Sigmoid colon (tissue), 7 donors: ENCODE results near the gene BYSL. TPM values are rescaled to one million over a fixed set of nuclear protein-coding genes. Genes with fewer than 3 reads are reported as not detected.

ENCODE experiments used
- DNase-seq: peaks from one replicate; pipeline ENCODE4 v3.0.0-alpha.2; 2019
- H3K27ac ChIP-seq, 4 donors: fragments of 200-600 bp; sonication (generic); one replicate each; pipeline ENCODE4 v1.5.1; 2016 to 2019; ENCODE audit warnings: mild to moderate bottlenecking in 1 of 4
- H3K27me3 ChIP-seq, 3 donors: fragments of 200-600 bp; sonication (generic); one replicate each; pipeline ENCODE4 v1.5.1; 2019; ENCODE audit warnings: mild to moderate bottlenecking in 1 of 3
- H3K36me3 ChIP-seq, 4 donors: fragments of 200-600 bp; sonication (generic); one replicate each; pipeline ENCODE4 v1.5.1; 2016 to 2019
- H3K4me1 ChIP-seq, 4 donors: fragments of 200-600 bp; sonication (generic); one replicate each; pipeline ENCODE4 v1.5.1; 2017 to 2019
- H3K4me3 ChIP-seq, 4 donors: fragments of 200-600 bp; sonication (generic); one replicate each; pipeline ENCODE4 v1.5.1; 2017 to 2019; ENCODE audit warnings: mild to moderate bottlenecking in 2 of 4, moderate library complexity in 1 of 4
- H3K9me3 ChIP-seq, 4 donors: fragments of 200-600 bp in 3 of 4; sonication (generic) in 3 of 4; one replicate each; pipeline versions ENCODE4 v1.5.1 to v1.6.1; 2013 to 2019
- CTCF ChIP-seq, 4 experiments: fragments of 450-650 bp in 3 of 4; fragments of 200-600 bp in 1 of 4; IDR thresholded peaks; one replicate each; pipeline ENCODE4 v1.5.1; 2016 to 2019; ENCODE audit warnings: antibody characterized with exemption in 4 of 4, mild to moderate bottlenecking in 3 of 4, moderate library complexity in 2 of 4
- EP300 ChIP-seq, 4 donors: sonication (generic); formaldehyde crosslinking; IDR thresholded peaks; one replicate each; pipeline ENCODE4 v1.6.1; 2017; ENCODE audit warnings: antibody characterized with exemption in 4 of 4
- POLR2A ChIP-seq, 2 donors: fragments of 450-650 bp; IDR thresholded peaks; one replicate each; pipeline ENCODE4 v1.6.1; 2016; ENCODE audit warnings: antibody characterized with exemption in 2 of 2, mild to moderate bottlenecking in 2 of 2, moderate library complexity in 2 of 2
- POLR2AphosphoS5 ChIP-seq, 4 donors: sonication (generic); formaldehyde crosslinking; IDR thresholded peaks; one replicate each; pipeline ENCODE4 v1.6.1; 2017; ENCODE audit warnings: antibody characterized with exemption in 4 of 4
- WGBS, 2 donors: extraction: QIAGEN DNeasy Blood & Tissue Kit; methylation state at CpG; one replicate each; pipeline ENCODE4 v1.1.7; 2013; 5-methylcytosine and 5-hydroxymethylcytosine counted together
- intact Hi-C: fragments of 100-400 bp; cut with DNase I; formaldehyde crosslinking; loops from one replicate; pipeline ENCODE4 v1.15.1; 2023
- polyA plus RNA-seq, 3 donors: library from polyadenylated mRNA; stranded (reverse); fragments of 200-250 nt; gene quantifications; one replicate each; pipeline ENCODE4 v1.2.3, GENCODE V29; 2013
- total RNA-seq, 4 donors: library from RNA; depleted of rRNA; stranded (reverse); fragments of >200 nt; gene quantifications; one replicate each; pipeline ENCODE4 v1.1.0, GENCODE V29; 2016
- donor health status: healthy with polysubstance abuse.
- donor health status: Bipolar disorder and iron deficiency.
- donor health status: healthy.

The BYSL gene
- total and polyA plus RNA-seq, 7 donors: 2.9 to 14.0 (median 5.0) TPM

- no peaks in the 10 kb centered on the region for H3K4me1 ChIP-seq
- H3K36me3 ChIP-seq: no peaks in the 10 kb centered on the region
- DNase-seq: peak; percentile 24
- H3K27ac ChIP-seq: no peak overlapping the region
- H3K9me3 ChIP-seq: no peaks in the 10 kb centered on the region
- no peaks in the 10 kb centered on the region for H3K27me3 ChIP-seq
- H3K4me3 ChIP-seq: no peak overlapping the region
- intact Hi-C loops: no loop called here
- TF ChIP-seq POLR2A (IDR thresholded peaks at IDR 0.05): no peak
- TF ChIP-seq POLR2AphosphoS5 (IDR thresholded peaks at IDR 0.05): no peak
- TF ChIP-seq EP300 (IDR thresholded peaks at IDR 0.05): no peak
- TF ChIP-seq CTCF (IDR thresholded peaks at IDR 0.05): no peak
- WGBS, 2 donors: 85 to 90% methylated on average over 6 of the region's 6 CpGs
These were observed 36.9 kb downstream of the BYSL start for GRCh38 chr6:41958022-41958856.

- TF ChIP-seq POLR2A (IDR thresholded peaks at IDR 0.05) (no peak), EP300 (IDR thresholded peaks at IDR 0.05) (no peak), POLR2AphosphoS5 (IDR thresholded peaks at IDR 0.05) (no peak), CTCF (IDR thresholded peaks at IDR 0.05) (no peak)
- Histone ChIP-seq H3K9me3 (no peaks in the 10 kb centered on the region), H3K4me1 (no peaks in the 10 kb centered on the region), H3K36me3 (no peaks in the 10 kb centered on the region), H3K27me3 (no peaks in the 10 kb centered on the region), H3K4me3 (no peak overlapping the region), H3K27ac (no peak overlapping the region)
- DNase-seq: no peak
- intact Hi-C loops: no loop called here
- 92 to 94% methylated on average over 4 of the region's 4 CpGs for WGBS, 2 donors
These were observed 38.7 kb downstream of the BYSL start for GRCh38 chr6:41960028-41960427.

GRCh38 chr6:41963371-41963770, 42.1 kb downstream of the BYSL start:
- WGBS, 2 donors: 47 to 58% methylated on average over 1 of the region's 1 CpG
- no peak overlapping the region for H3K4me3 ChIP-seq
- intact Hi-C loops: no loop called here
- no peaks in the 10 kb centered on the region for H3K9me3 ChIP-seq
- no peak for DNase-seq
- no peak overlapping the region for H3K27ac ChIP-seq
- no peaks in the 10 kb centered on the region for H3K36me3 ChIP-seq
- TF ChIP-seq EP300 (IDR thresholded peaks at IDR 0.05) (no peak), POLR2AphosphoS5 (IDR thresholded peaks at IDR 0.05) (no peak)
- H3K27me3 ChIP-seq: no peaks in the 10 kb centered on the region
- H3K4me1 ChIP-seq: peaks cover 0 to 9% (median 3%) of the 10 kb centered on the region in 4 donors

GRCh38 chr6:41964201-41964887, 43.0 kb downstream of the BYSL start:
- 72 to 88% methylated on average over 2 of the region's 2 CpGs for WGBS, 2 donors
- peaks cover 0 to 9% (median 3%) of the 10 kb centered on the region in 4 donors for H3K4me1 ChIP-seq
- no peak overlapping the region for H3K27ac ChIP-seq
- no peaks in the 10 kb centered on the region for H3K9me3 ChIP-seq
- H3K4me3 ChIP-seq: no peak overlapping the region
- peak; percentile 41 for DNase-seq
- no peaks in the 10 kb centered on the region for H3K27me3 ChIP-seq
- intact Hi-C loops: no loop called here
- TF ChIP-seq CTCF (IDR thresholded peaks at IDR 0.05) (no peak), POLR2AphosphoS5 (IDR thresholded peaks at IDR 0.05) (no peak), EP300 (IDR thresholded peaks at IDR 0.05) (no peak), POLR2A (IDR thresholded peaks at IDR 0.05) (no peak)
- no peaks in the 10 kb centered on the region for H3K36me3 ChIP-seq

GRCh38 chr6:41965429-41966213, 44.3 kb downstream of the BYSL start:
- Histone ChIP-seq H3K36me3 (no peaks in the 10 kb centered on the region), H3K27ac (no peak overlapping the region), H3K9me3 (no peaks in the 10 kb centered on the region), H3K4me1 (peaks cover 0 to 12% (median 3%) of the 10 kb centered on the region in 4 donors), H3K4me3 (no peak overlapping the region), H3K27me3 (no peaks in the 10 kb centered on the region)
- WGBS, 2 donors: 85% methylated on average over 11 of the region's 11 CpGs
- DNase-seq: peak; percentile 24
- no peak for TF ChIP-seq POLR2AphosphoS5 (IDR thresholded peaks at IDR 0.05)
- no peak for TF ChIP-seq EP300 (IDR thresholded peaks at IDR 0.05)
- TF ChIP-seq CTCF (IDR thresholded peaks at IDR 0.05): no peak
- no peak for TF ChIP-seq POLR2A (IDR thresholded peaks at IDR 0.05)
- intact Hi-C loops: no loop called here
